GM23248 (cell line): ENCODE results near the gene FABP1. TPM values are rescaled to one million over a fixed set of nuclear protein-coding genes. Genes with fewer than 3 reads are reported as not detected.

Experiments
- DNase-seq: peaks from one replicate; pipeline ENCODE4 v3.0.0-alpha.2; 2015
- H2AFZ ChIP-seq: fragments of 200-600 bp; sonication (generic); 2 replicates; pipeline ENCODE4 v1.6.1; 2016; ENCODE audit warnings: antibody characterized with exemption
- H3F3A ChIP-seq: fragments of 200-600 bp; sonication (generic); 2 replicates; pipeline ENCODE4 v1.6.1; 2016; ENCODE audit warnings: mild to moderate bottlenecking, antibody characterized with exemption, mixed run types; ENCODE audit not compliant: insufficient read depth
- H3K27ac ChIP-seq: fragments of 200-600 bp; sonication (generic); 2 replicates; pipeline ENCODE4 v1.5.1; 2016; ENCODE audit warnings: mild to moderate bottlenecking
- H3K27me3 ChIP-seq: fragments of 200-600 bp; sonication (generic); replicated peaks from 2 replicates; pipeline ENCODE4 v1.6.1; 2016; ENCODE audit warnings: mild to moderate bottlenecking; ENCODE audit not compliant: insufficient read depth
- H3K36me3 ChIP-seq: fragments of 200-600 bp; sonication (generic); 2 replicates; pipeline ENCODE4 v1.6.1; 2016; ENCODE audit warnings: low read depth, mild to moderate bottlenecking
- H3K4me1 ChIP-seq: fragments of 200-600 bp; sonication (generic); 2 replicates; pipeline ENCODE4 v1.6.1; 2016; ENCODE audit warnings: mild to moderate bottlenecking; ENCODE audit not compliant: insufficient read depth
- H3K4me2 ChIP-seq: fragments of 200-600 bp; sonication (generic); one replicate; pipeline ENCODE4 v1.6.1; 2016; ENCODE audit warnings: mild to moderate bottlenecking; ENCODE audit not compliant: unreplicated experiment
- H3K4me3 ChIP-seq: fragments of 200-600 bp; sonication (generic); 2 replicates; pipeline ENCODE4 v1.5.1; 2016; ENCODE audit warnings: mild to moderate bottlenecking
- H3K79me2 ChIP-seq: fragments of 200-600 bp; sonication (generic); 2 replicates; pipeline ENCODE4 v1.6.1; 2016; ENCODE audit warnings: mild to moderate bottlenecking; ENCODE audit not compliant: insufficient read depth
- H3K9ac ChIP-seq: fragments of 200-600 bp; sonication (generic); 2 replicates; pipeline ENCODE4 v1.6.1; 2016; ENCODE audit warnings: mild to moderate bottlenecking
- H3K9me2 ChIP-seq: fragments of 200-600 bp; sonication (generic); 2 replicates; pipeline ENCODE4 v1.6.1; 2016; ENCODE audit warnings: mixed run types, mild to moderate bottlenecking, moderate library complexity; ENCODE audit not compliant: insufficient read depth
- H3K9me3 ChIP-seq: fragments of 200-600 bp; sonication (generic); one replicate; pipeline ENCODE4 v1.6.1; 2017; ENCODE audit warnings: low read depth
- H4K20me1 ChIP-seq: fragments of 200-600 bp; sonication (generic); 2 replicates; pipeline ENCODE4 v1.6.0; 2016; ENCODE audit not compliant: insufficient read depth
- EZH2 ChIP-seq: fragments of 200-600 bp; sonication (generic); IDR thresholded peaks from 2 replicates; pipeline ENCODE4 v1.6.1; 2018; ENCODE audit warnings: antibody characterized with exemption, mild to moderate bottlenecking; ENCODE audit not compliant: insufficient read depth, poor library complexity, severe bottlenecking
- EZH2phosphoT487 ChIP-seq: fragments of 200-600 bp; sonication (generic); IDR thresholded peaks from 2 replicates; pipeline ENCODE4 v1.6.1; 2018; ENCODE audit warnings: antibody characterized with exemption, moderate library complexity, mild to moderate bottlenecking, low read depth; ENCODE audit not compliant: insufficient read depth
- WGBS, 2 experiments: methylation state at CpG; one replicate each; pipeline ENCODE4 v1.1.6; 2015 to 2017; ENCODE audit warnings: low lambda C conversion rate in 2 of 2, low coverage in 1 of 2; ENCODE audit errors: missing lambda C conversion rate in 2 of 2; 5-methylcytosine and 5-hydroxymethylcytosine counted together
- in situ Hi-C: fragments of 300-500 bp; cut with MboI; formaldehyde crosslinking; loops from 2 replicates; pipeline ENCODE4 v1.15.0; 2020
- polyA plus RNA-seq: library from polyadenylated mRNA; unstranded; fragments of >200 nt; fragmentation: Nextera tagmentation; extraction: Ambion mirVana; gene quantifications from 2 replicates; pipeline ENCODE4 v1.2.1, GENCODE V29; 2016
- total RNA-seq: library from RNA; depleted of rRNA; stranded (reverse); fragments of >200 nt; shearing (Covaris generic); gene quantifications from 2 replicates; pipeline ENCODE4 v1.2.3, GENCODE V29; 2014; rRNA removed

Gene FABP1
- not detected in 2 replicates for total RNA-seq
- not detected in 2 replicates for polyA plus RNA-seq

DNA sequence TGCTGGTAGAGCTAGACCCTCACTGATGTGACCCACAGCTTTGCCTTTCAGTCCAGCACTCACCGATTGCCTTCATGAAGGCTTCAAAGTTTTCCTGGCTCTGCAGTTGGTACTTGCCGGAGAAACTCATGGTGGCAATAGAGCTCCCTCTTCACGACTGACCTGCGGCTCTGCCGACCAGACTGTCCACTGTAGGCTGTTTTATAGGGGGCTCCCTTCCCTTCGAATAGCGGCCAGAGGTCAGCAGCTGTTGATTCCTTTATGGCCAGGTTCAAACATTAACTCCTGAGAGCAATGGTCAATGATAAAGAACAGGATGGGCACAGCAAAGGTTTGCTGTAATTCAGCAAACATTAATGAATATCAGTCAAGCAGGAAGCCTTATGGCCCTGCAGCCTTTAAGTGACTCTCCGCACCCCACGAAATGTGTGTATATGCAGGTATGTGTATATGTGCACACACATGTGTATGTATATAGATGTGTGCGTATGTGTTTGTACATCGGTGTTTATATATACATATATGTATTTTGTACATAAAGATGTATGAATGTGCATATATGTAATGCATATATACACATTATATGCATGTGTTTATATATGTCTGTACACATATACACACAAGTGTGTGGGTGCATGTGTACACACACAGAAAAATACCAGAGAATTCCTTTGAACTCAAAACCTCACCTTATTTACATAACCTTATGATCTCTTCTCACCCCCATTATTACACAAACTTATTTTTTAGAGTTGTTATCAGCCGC is at the start of gene FABP1:
FABP1 (minus strand) TSS at position 175 of the 766 bp plus-strand sequence; CDS start at position 130, 45 bp downstream.
- no peak within 1 kb of the TSS for H2AFZ ChIP-seq
- H3F3A ChIP-seq = no peaks in the 10 kb centered on the region
- TF ChIP-seq EZH2phosphoT487 (no peak), EZH2 (no peak)
- peaks cover 16% of the 10 kb centered on the region; the same call in 1 of the 2 replicates for H3K27me3 ChIP-seq
- no peak for DNase-seq
- no peak within 1 kb of the TSS for H3K9ac ChIP-seq
- H3K4me3 ChIP-seq = no peak within 1 kb of the TSS
- H3K9me2 ChIP-seq = no peaks in the 10 kb centered on the region
- H3K4me1 ChIP-seq = no peaks in the 10 kb centered on the region
- no peaks in the 10 kb centered on the region for H4K20me1 ChIP-seq
- H3K9me3 ChIP-seq = no peaks in the 10 kb centered on the region
- H3K79me2 ChIP-seq = no peaks in the 10 kb centered on the region
- H3K4me2 ChIP-seq = no peak within 1 kb of the TSS
- H3K36me3 ChIP-seq = no peaks in the 10 kb centered on the region
- in situ Hi-C loops = no loop called here
- 64 to 66% methylated on average over 12 of the region's 12 CpGs for WGBS, 2 experiments
- H3K27ac ChIP-seq = no peak within 1 kb of the TSS

DNA sequence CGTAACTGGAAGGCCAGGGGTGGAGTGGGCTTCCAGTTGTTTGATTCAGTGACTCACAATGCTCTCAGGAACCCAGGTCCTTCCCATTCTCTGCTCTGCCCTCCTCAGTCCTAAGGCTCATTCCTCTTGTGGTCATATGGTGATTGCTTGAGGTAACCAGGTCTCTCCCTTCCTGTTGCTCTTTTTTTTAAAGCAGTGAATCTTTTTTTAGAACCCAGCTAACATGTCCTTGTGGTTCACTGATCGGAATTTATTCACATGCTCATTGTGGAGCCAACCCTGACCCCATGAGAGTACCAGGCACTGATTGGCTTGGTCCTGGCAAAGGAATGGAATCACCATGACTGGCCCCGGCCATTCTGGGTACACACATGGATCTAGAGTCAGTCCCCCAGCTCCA is 49.7 kb upstream of the FABP1 start:
- H3K27ac ChIP-seq = no peak overlapping the region
- no peak for DNase-seq
- H2AFZ ChIP-seq = no peak overlapping the region
- peaks cover 26% of the 10 kb centered on the region for H3F3A ChIP-seq
- no peaks in the 10 kb centered on the region for H3K79me2 ChIP-seq
- H3K4me2 ChIP-seq = no peak overlapping the region
- peaks cover 6% of the 10 kb centered on the region for H3K4me1 ChIP-seq
- no peaks in the 10 kb centered on the region for H3K9me2 ChIP-seq
- H3K27me3 ChIP-seq = no peaks in the 10 kb centered on the region
- no peak overlapping the region for H3K9ac ChIP-seq
- 92 to 94% methylated on average over 3 of the region's 3 CpGs for WGBS, 2 experiments
- H4K20me1 ChIP-seq = no peaks in the 10 kb centered on the region
- TF ChIP-seq EZH2 (no peak), EZH2phosphoT487 (no peak)
- 0 out of 2 replicates have a peak, but pooled peaks cover 5% of the 10 kb centered on the region for H3K36me3 ChIP-seq
- in situ Hi-C loops = loop anchor here (25.0 kb wide), 1 partner anchor 510 kb away; the partner anchor contains the start of gene RPIA
- no peak overlapping the region for H3K4me3 ChIP-seq
- no peaks in the 10 kb centered on the region for H3K9me3 ChIP-seq

DNA sequence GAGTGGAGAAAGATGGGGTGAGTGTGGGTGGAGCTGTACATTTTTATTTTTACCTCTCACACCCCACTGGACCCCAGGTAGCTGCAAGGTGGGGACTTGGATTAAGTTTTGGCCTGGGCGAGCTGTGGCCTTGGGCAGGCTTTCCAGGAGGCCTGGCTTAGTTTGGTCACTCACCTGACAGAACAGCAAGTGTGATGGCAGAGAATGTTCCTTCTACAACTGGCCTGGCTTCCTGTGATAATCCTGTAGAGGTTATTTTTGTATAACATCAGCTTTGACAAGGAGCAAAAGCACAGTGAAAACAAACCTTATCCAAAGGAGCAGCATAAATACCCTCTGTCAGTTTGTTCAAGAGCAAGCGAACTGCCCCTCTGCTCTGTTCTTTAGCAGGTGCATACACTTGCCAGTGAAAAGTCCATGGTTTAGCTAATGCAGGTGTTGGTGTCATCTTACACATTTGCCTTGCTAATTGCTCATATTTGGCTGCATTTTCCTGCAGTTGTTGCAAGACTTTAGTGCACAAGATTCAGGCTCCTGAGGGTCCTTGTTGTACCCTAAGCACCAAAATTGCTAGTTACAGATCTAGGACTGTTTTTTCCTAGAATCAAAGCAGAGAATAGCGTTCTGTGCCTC is 48.6 kb upstream of the FABP1 start:
- H3K4me2 ChIP-seq = no peak overlapping the region
- H3K27me3 ChIP-seq = no peaks in the 10 kb centered on the region
- peaks cover 15% of the 10 kb centered on the region for H3F3A ChIP-seq
- 0 out of 2 replicates have a peak, but pooled peaks cover under 1% of the 10 kb centered on the region for H3K79me2 ChIP-seq
- in situ Hi-C loops = loop anchor here (25.0 kb wide), 1 partner anchor 511 kb away; the partner anchor contains the start of gene RPIA
- H3K9me2 ChIP-seq = no peaks in the 10 kb centered on the region
- peaks cover 6% of the 10 kb centered on the region for H3K4me1 ChIP-seq
- no peak overlapping the region for H2AFZ ChIP-seq
- no peaks in the 10 kb centered on the region for H4K20me1 ChIP-seq
- WGBS, 2 experiments = 69 to 77% methylated on average over 3 of the region's 3 CpGs
- no peaks in the 10 kb centered on the region for H3K36me3 ChIP-seq
- no peak overlapping the region for H3K9ac ChIP-seq
- TF ChIP-seq EZH2 (no peak), EZH2phosphoT487 (no peak)
- H3K4me3 ChIP-seq = no peak overlapping the region
- no peak for DNase-seq
- H3K27ac ChIP-seq = no peak overlapping the region
- H3K9me3 ChIP-seq = no peaks in the 10 kb centered on the region

DNA sequence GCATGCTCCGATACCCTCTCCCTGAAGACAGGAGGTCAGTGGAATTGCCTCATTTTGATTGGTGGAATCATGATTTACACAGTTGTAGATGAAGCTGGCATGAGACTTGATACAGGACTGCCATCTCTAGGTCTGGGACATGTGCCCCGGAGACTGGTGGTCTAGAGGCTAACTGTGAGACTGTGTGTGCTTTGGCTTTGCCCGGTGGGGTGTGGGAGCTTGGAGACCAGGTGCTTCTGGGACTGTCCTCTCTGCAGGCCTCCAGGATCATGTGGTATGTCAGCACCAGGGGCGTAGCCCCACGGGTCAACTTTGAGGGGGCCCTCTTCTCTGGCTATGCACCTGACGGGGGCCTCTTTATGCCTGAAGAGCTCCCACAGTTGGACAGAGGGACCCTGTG is 45.0 kb upstream of the FABP1 start:
- Histone ChIP-seq H3F3A (no peaks in the 10 kb centered on the region), H3K27ac (no peak overlapping the region), H2AFZ (no peak overlapping the region), H3K9ac (no peak overlapping the region), H3K79me2 (0 out of 2 replicates have a peak, but pooled peaks cover 6% of the 10 kb centered on the region), H3K4me1 (no peaks in the 10 kb centered on the region), H3K36me3 (no peaks in the 10 kb centered on the region), H3K4me2 (no peak overlapping the region), H3K27me3 (no peaks in the 10 kb centered on the region), H3K9me2 (no peaks in the 10 kb centered on the region), H3K4me3 (no peak overlapping the region), H3K9me3 (no peaks in the 10 kb centered on the region), H4K20me1 (no peaks in the 10 kb centered on the region)
- TF ChIP-seq EZH2 (no peak), EZH2phosphoT487 (no peak)
- DNase-seq = no peak
- 90 to 95% methylated on average over 6 of the region's 6 CpGs for WGBS, 2 experiments
- in situ Hi-C loops = no loop called here
